NCI-H748 (cell line): ENCODE measurements around the gene JUND.
A peak's percentile ranks its signal among the peaks of the same experiment; 100 is the strongest.

Experiments used
- DNase-seq: peaks from one replicate; lab custom pipeline; 2025; ENCODE audit not compliant: unreplicated experiment; lab: John Stamatoyannopoulos, UW

The JUND gene

GRCh38 chr19:18271433-18271841, 10.0 kb downstream of the JUND start:
- no peak for DNase-seq

DNA sequence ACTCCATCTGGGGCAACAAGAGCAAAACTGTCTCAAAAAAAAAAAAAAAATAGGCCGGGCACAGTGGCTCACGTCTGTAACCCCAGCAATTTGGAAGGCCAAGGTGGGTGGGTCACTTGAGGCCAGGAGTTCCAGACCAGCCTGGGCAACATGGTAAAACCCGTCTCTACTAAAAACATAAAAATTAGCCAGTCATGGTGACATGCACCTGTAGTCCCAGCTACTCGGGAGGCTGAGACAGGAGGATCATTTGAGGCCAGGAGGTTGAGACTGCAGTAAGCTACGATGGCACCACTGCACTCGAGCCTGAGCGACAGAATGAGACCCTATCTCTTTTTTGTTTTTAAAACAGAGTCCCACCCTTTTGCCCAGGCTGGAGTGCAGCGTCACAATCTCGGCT, 11.1 kb downstream of the JUND start:
- no peak for DNase-seq

GRCh38 chr19:18269070-18269723, 12.2 kb downstream of the JUND start:
- DNase-seq = no peak

DNA sequence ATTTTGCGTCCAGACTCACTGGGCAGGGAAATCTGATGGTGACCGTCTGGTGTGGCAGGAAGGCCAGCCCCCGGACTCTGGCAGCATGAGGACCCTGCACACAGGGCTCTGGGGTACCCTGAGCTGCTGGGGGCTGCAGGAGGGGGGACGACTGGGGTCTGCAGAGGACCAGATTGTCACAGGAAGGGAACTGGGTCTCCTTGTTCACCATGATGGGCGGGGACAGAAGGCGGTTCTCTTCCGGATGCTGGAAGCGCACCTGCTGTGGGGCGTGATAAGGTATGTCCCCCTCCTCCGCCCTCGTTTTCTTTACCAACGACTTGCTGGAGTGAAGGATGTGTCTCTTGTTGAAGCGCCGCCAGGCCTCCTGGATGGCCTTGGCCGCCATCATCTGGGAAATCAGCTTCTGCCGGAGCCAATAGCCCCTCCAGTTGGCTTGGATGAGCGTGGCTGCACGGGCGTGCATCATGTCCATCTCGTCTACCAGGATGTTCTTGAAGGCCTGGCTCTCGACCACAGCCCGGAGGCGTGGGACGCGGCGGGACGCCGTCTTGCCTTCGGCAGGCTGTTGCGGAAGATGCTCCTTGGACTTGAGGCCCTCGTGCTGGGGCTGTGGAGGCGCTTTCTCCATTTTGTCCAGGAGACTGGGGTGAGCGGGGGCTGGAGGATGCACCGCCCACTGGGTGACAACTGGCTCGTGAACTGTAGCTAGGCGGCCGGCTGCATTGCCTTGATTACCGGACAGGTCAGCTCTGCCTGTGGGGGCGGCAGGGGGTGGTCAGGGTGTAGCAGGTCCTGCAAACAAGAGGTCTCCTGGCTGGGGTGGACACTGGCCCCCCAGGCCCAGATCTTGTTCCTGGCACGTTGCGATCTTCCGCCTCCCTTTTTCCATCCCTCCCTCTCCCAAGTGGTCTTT, 14.4 kb downstream of the JUND start:
- no peak for DNase-seq

DNA sequence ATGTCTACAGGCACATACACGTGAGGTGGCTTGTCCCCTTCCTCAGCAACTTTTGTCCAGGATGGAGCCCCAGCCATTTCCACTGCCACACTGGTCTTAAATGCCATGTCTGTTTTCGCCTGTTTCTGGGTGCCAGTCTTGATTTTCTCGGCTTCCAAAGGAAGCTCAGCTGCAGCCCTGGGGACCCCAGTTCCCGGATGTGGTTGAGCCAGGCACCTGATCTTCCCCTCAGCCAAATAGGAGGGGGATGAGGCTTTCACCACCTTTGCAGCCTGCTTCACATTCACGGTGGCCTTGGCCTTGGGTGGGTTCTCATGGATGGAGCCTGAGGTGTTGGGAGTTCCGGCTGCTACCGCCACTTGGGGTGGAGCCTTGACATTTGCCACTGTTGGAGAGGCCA, 15.8 kb downstream of the JUND start:
- DNase-seq = no peak

DNA sequence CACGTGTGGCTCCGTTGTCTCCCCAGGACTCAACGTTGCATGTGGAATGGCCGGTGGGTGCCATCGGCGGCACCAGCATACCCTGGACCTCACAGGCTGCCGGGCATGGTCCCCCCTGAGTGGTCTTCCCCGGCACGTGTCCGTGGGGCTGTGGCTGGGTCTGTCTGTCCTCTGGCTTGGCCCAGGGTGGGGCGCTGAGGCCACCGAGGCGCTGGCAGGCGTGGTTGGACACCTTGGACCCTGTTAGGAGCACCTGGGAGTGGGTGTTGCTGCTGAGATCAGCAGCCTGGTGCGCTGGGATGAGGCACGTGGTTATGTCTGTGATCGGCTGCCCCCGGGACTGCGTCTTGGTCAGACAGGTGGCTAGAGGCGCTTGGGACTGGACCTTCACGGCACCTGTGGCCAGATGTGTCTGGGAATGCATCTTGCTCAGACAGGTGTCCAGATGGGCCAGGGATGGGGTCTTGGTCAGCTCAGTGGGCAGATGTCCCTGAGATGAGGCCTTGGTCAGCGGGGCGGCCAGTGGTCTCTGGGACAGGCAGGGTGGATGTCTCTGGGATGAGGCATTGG, 16.4 kb downstream of the JUND start:
- DNase-seq = no peak

DNA sequence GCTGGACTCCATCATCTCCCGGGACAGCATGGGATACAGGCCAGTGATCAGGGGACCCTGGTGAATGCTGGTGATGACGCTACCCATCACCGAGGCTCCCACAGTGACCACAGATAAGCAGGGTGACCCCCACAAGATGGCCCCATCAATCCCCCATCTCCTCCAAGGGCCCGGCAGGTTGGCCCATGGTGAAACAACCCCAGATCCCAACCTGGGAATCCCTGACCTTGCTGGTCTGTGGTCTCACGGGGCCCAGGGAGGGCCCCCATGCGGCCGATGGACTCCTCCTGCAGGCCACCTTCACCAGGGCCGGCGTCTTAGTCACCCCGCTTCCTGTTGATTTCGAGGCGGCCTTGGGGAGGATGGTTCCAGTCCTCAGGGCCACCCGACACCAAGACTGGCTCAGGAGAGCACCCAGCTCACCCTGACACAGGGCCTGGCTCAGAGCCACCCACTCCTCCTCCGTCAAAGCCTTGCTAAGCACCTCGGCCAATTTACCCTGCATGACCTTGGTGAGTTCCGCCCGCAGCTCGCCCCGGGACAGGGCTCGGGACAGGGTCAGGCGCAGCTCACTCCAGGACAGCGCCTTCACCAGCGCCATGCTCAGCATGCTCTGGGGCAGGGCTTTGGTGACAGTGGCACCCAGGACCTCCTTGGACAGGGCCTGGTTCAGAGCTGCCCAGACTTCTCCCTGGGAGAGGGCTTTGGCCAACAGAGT, 17.1 kb downstream of the JUND start:
- DNase-seq = no peak

- no peak for DNase-seq
Observed at GRCh38 chr19:18263324-18264136, 17.9 kb downstream of the JUND start.

- DNase-seq = no peak
Observed at GRCh38 chr19:18262917-18263316, 18.5 kb downstream of the JUND start.

GRCh38 chr19:18262144-18262543, 19.3 kb downstream of the JUND start:
- DNase-seq = no peak

DNA sequence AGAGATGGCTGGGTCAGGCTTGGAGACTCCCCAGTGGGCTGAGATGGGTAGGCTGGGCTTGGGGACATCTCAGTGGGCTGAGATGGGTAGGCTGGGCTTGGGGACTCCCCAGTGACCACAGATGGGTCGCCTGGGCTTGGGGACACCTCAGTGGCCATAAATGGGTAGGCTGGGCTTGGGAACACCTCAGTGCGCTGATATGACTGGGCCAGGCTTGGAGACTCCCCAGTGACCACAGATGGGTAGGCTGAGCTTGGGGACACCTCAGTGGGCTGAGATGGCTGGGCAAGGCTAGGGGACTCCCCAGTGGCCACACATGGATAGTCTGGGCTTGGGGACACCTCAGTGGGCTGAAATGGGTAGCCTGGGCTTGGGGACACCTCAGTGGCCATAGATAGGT, 19.9 kb downstream of the JUND start:
- no peak for DNase-seq

GRCh38 chr19:18259893-18260292, 21.5 kb downstream of the JUND start:
- no peak for DNase-seq

GRCh38 chr19:18257503-18258470, 23.6 kb downstream of the JUND start:
- no peak for DNase-seq

DNA sequence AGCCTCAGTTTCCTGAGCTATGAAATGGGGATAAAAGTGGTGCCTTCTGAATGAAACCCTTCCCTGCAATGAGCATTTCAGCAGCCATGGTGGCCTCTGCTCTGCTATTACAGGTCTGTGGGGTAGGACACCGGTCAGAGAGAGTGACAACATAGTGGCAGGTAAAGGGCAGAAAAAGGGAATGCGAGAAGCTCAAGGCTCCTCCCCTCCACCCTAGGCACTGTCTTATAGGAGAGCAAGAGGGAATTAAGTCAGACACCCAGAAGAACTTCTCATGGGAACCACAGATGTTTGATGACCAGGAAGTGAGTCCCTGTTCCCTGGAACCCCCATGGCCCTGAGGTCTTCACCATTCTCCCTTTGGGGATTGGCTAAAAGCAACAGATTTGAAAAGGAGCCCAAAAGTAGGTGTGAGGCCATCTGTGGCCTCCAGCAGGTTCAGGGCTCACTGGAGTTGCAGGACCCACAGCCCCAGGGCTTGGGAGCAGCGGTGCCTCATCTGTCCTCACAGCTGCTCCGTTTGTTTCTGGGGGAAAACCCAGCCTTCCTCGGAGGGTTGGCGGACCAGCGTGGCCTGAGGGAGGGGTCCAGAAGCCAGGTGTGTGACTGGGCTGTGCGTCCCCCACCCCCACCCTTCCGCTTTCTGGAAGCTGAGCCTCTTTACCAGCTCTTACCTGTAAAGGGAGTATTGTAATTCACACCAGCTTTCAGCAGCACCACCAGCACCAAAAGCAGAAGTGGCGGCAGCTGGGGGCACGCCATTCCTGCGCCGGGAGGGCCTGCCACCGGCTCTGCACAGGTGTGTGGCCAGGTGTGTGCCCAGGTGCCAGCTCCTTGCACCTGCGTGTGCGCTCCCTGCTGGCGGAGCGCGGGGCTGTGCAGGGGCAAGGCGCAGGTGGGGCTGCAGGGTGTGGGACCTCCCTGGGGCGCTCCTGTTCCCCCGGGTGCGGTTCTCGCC, 26.6 kb downstream of the JUND start:
- DNase-seq = peak; percentile 69

DNA sequence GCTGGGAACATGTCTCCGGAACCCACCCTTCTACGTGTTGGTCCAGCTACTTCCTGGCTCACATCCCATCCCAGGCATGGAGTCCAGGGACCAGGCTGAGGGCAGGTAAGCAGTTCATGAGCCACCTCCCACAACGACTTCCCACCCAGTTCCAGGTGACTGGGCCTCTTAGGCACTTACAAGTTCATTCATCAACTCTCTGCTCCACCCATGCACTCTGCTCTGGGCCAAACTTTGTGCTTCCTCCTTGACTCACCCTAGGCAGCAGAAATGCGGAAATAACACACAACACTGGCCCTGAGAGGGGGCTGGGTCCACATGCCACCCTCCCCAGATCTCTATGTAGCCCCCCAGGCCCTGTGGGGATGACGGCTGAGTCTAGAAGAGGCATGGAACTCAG, 27.7 kb downstream of the JUND start:
- no peak for DNase-seq

GRCh38 chr19:18253130-18253529, 28.3 kb downstream of the JUND start:
- DNase-seq = no peak

- no peak for DNase-seq
Observed at GRCh38 chr19:18252370-18252717, 29.1 kb downstream of the JUND start.

GRCh38 chr19:18251587-18252369, 29.6 kb downstream of the JUND start:
- peak; percentile 53 for DNase-seq
